GM12872 (cell line): ENCODE measurements around the gene DHTKD1.
A peak's percentile ranks its signal among the peaks of the same experiment; 100 is the strongest.

Experiments
- CTCF ChIP-seq: IDR thresholded peaks from 3 replicates; pipeline ENCODE4 v1.5.1; 2011; ENCODE audit warnings: low read depth, mild to moderate bottlenecking, low read length, moderate library complexity; ENCODE audit not compliant: insufficient read depth

DHTKD1 gene

GRCh38 chr10:12068449-12069269 is at the start of gene DHTKD1:
DHTKD1 (plus strand) TSS chr10:12068954; CDS start chr10:12069034, 80 bp downstream.
- peak; percentile 44; the same call in 2 of the 3 replicates for TF ChIP-seq CTCF

- no peak for TF ChIP-seq CTCF
These were observed 49.3 kb upstream of the DHTKD1 start for GRCh38 chr10:12019283-12019971.

- TF ChIP-seq CTCF, result no peak
These were observed 48.2 kb upstream of the DHTKD1 start for GRCh38 chr10:12020574-12020973.

- TF ChIP-seq CTCF, result no peak
These were observed 46.0 kb upstream of the DHTKD1 start for GRCh38 chr10:12022580-12023257.

- TF ChIP-seq CTCF, result no peak
These were observed 43.2 kb upstream of the DHTKD1 start for GRCh38 chr10:12025591-12025990.

GRCh38 chr10:12027539-12027938 is 41.2 kb upstream of the DHTKD1 start:
- TF ChIP-seq CTCF, result no peak

- no peak for TF ChIP-seq CTCF
These were observed 37.4 kb upstream of the DHTKD1 start for GRCh38 chr10:12031404-12031803.
